HS-5 (cell line): ENCODE results near the gene KSR2.
"Not testable (repeated sequence)": the region's sequence is repeated elsewhere in the genome, so short reads cannot be mapped to it uniquely, and the experiment has no call there.

Source experiments
- DNase-seq: peaks from one replicate; pipeline ENCODE4 v3.0.0-alpha.2; 2012; ENCODE audit warnings: low read depth

KSR2 gene

DNA sequence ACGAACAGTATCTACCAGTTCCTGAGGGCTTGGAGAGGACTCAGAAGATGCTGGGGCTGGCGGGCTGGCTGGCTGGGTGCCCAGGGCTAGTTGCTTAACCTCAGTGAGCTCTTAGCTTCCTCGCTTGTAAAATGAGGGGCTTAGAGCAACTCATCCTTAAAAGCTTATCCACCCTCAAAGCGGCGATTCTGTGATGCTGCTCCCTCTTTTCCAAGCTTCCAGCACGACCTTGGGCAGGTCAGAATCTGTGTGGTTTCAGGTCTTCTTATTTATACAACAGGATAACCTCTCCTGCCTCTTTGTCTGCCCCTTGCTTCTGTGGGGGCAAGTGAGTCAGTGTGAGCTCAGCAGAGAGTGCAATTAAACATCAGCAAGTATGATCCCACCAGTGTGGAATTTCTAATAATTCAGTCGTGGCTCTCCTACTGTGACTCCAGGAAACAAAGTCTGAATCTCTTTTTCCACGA lies 281.8 kb downstream of the KSR2 start:
- no peak for DNase-seq

DNA sequence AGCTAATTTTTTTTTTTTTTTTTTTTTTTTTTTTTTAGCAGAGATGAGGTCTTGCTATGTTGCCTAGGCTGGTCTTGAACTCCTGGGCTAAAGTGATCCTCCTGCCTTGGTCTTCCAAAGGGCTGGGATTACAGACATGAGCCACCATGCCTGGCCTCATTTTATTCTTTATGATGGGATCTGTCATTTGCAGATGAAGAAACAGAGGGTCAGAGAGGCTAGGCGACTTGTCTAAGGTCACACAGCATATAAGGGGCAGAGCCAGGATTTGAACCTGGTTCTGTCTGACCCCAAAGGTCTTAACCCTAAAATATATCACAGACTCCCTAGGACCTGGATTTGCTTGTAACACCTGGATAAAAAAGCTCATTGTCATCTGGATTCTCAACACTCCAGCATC lies 282.6 kb downstream of the KSR2 start:
- no peak for DNase-seq

DNA sequence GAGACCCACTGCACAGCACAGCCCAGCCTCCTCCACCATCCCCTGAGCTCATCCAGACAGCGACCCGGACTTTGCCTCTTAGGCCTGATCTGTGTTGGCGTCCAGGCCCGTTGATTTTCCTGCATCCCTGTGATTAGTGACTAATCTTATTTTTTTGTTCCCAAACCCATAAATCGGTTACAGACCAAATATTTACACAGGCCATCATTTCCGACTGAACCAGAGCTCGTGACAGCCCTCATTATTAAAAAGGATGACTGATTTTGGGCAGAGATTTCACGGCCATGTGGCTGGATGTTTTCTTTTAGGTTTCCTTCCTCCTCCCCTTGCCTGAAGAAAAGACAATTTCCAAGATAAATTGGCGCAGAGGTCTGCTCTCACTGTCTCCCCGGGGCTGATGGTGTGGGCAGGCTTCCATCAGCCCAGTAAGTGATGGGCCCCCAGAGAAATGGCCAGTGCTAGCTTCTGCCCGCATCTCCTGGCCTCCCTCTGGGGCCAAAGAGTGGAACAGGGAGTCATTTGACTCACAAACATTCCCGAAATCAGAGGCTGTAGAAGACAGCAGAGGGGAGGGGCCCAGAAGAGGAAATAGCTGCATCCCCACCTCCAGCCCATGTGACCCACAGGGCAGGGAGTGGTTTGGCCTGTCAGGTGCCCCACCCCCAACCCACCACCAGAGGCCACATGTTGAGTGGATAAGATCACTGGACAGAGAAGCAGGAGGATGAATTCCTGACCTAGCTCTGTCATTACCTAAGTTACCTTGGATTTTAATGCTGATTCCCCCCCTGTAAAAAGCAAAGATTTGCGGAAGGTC lies 283.5 kb downstream of the KSR2 start:
- DNase-seq, result no peak

DNA sequence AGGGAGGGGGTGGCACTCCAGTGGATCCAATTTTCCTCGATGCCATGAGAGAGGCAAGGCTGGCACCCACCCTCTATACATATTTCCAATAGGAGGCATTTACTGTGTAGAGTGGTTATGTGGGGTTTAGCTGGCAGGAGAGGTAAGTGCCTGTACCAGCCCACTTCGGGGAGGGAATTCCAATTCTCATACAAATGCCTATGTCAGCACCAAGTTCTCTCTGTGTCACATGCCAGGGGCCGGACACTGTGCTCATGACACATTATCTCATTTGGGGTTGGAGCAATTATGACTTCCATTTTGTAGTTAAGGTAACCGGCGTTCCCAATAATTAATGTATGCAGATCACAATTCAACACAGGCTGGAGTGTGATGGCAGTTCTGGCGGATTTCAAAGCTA lies 284.3 kb downstream of the KSR2 start:
- no peak for DNase-seq

DNA sequence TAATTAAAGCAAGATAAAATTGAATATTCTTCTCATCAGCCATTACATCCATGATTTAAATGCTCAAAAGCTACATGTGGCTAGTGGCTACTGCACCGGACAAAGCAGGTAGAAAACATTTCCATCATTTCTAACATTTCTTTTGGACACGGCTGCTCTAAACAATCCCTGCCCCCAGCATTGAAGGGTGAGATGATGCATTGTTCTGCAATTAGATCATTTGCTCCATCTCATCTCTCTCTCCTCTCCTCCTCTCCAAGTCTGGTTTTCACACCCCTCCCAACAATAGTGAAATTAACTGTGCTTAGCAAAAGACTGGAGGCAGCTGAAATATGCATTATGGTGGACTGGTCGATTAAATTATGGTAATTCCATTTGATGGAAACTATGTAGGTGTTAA lies 288.5 kb downstream of the KSR2 start:
- no peak for DNase-seq

DNA sequence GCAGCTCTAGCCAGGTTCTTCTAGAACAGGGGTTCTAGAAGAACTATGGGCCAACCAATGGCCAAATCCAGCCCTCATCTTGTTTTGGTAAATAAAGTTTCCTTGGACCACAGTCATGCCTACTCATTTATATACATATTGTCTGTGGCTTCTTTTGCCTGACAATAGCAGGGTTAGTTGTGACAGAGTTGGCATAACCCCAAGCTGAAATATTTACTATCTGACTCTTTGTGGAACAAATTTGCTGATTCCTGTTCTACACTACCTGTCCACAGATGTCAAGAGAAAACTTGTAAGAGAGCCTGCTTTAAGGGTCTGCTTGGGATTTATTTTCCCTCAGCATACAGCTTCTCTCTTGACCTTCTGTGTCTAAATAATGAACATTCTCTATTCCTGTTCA lies 289.0 kb downstream of the KSR2 start:
- DNase-seq, result no peak

DNA sequence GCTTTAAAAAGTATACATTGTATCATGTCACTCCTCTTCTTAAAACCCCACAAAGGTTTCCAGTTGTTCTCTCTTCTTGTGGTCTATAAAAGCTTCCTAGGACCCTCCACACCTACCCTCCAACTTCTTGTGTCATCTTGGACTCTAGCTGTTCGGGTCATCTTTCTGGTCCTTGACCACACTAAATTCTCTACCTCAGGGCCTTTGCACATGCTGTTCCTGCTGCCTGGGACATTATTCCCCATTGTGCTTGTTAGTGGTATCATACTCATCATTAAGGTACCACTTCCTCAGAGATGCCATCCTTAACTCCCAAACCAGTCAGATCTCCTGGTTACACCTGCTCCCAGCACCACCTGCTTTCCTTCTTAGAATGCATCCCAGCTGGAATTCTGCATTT lies 294.0 kb downstream of the KSR2 start:
- DNase-seq, result no peak

DNA sequence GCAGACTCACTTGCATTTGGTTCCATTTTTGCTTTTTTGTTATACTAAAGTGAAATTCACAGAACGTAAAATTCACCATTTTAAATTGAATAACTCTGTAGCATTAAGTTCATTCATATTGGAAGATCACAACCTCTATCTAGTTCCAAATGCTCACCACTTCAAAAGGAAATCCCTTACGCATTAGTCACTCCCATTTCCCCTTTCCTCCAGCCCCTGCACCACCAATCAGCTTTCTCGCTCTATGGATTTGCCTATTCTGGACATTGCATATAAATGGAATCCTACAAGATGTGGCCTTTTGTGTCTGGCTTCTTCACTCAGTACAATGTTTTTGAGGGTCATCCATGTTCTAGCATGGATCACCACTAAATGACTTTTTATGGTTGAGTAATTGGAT lies 294.5 kb downstream of the KSR2 start:
- DNase-seq, result no peak

DNA sequence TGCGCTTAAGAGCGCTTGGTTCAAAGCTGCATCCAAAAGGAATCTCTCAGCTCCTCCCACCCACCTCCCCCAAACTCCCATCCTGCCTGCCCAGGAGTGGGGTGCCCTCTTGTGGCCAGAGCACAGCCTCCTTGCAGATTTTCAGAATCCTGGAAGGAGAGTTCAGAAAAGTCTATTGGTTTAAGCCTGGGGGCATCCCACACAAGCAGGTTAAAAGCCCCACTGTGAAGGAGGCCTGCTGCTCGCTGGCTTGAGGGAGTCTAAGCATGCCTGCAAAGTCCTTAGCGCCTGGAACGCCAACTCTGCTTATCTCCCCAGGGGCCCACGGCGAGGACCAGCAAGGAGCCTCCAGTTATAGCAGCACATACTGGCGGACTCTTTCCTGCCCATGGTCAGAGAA lies 297.1 kb downstream of the KSR2 start:
- DNase-seq, result no peak

DNA sequence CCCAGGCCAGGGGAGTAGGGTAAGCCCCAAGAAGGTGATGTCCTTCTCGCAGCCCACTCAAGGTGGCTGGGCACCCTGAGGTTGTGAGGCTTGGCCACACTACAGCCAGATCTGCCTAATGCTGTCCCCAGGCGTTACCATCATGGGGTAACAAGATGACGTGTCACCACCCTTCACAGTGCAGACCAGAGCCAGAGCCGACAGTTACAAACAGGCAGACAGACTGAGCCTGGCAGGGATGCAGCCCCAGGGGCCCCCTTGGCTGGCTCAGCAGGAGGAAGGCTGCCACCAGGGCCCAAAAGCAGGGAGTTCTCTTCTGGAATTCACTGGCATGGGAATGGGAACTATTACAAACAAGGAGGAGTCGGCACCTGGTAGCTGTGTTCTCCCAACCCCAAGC lies 304.6 kb downstream of the KSR2 start:
- no peak for DNase-seq

DNA sequence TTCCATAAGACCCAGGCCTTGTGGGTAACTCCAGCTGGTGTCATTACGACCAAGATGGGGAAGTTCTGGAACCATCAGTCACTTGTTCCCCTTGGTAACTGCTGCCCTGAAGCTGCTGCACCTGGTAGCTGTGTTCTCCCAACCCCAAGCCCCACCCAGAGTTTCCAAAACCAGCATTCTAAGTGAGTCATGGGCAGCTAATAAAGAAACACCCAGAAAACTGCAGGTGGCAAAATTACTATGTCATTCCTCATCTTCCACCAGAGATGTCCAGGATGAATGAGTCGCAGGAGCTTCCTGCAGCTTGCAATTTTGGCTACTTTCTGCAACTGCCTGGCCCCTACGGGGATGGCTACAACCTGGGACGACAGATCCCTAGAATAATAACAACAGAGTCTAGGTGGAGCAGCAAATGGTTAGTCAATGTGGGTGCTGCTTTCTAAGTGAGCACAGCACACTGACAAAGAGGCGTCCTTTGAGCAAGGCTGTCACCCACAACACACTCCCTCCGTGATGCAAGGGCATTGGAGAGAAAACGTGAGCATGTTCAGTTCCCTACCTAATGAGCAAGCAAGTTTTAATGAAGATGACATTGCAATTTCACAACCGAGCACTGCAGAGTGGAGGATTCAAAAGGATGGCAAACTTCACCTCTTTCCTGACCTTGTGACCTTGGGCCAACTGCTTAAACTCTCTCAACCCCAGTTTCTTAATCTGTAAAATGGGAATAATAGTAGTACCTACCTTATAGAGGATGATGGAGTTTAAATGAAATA lies 306.0 kb downstream of the KSR2 start:
- no peak for DNase-seq

DNA sequence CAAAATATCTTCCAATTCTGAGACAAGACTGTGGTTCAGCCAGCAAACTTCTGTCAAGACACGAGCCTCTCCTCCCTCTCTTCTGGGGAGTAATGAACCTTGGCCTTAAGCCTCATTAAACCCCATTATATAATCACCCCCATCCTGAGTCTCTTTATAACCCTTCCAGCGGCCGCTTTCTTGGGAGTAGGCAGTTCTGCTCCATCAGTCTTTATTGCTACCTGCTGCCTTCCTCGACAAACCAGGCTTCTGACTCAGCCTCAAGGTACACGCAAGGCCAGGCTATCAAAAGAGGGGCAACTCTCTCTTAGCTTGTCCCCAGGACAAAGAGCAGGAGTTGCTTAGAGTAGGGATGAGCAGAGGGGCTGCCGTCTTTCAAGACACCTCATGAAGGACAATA lies 306.6 kb downstream of the KSR2 start:
- no peak for DNase-seq

DNA sequence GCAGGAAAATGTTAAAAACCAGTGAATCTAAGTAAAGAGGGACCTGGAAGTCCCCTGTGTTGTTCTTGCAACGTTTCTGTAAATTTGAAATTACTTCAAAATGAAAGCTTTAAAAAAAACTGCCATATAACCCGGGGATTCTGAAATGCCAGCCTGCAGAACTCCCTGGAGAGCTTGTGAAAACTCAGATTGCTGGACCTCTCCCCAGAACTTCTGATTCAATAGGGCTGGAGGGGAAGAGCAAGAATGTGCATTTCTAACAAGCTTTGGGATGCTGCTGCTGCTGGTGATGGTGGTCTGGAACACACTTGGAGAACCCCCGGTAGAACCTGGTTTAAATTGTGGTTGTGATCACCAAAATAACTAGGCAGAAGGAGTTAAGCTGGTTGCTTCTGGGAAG lies 307.3 kb downstream of the KSR2 start:
- DNase-seq, result no peak

DNA sequence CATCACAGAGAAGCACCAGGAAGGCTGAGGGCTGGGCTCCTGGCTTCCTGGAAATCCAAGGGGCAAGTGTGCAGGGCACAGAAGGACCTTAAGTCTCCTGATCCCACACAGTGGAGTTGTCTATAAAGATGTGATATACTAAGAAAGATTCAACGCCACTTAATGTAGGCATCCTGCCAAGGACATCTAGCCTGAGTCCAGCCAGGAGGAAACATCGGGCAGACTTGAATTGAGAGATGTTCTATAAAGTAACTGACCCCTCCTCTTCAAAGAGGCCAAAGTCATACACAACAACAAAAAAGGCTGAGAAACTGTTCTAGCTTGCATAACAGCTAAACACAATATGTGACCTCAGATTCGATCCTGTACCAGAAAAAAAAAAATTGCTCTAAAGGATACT lies 307.9 kb downstream of the KSR2 start:
- DNase-seq, result no peak

DNA sequence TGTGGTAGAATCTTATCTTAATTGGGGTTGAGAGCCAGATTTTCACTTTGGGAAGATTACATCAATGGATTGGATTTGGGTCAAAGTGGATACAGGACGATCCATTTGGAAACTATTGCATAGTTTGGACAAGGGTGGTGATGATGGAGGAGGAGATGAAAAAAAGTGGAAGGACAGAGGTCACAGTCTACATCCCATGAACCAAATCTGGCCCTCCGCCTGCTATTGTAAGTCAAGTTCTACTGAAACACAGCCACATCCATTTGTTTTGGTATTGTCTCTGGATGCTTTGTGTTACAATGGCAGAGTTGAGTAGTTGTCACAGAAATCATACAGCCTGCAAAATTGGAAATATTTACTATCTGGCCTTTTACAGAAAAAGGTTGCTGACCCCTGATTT lies 310.6 kb downstream of the KSR2 start:
- no peak for DNase-seq

DNA sequence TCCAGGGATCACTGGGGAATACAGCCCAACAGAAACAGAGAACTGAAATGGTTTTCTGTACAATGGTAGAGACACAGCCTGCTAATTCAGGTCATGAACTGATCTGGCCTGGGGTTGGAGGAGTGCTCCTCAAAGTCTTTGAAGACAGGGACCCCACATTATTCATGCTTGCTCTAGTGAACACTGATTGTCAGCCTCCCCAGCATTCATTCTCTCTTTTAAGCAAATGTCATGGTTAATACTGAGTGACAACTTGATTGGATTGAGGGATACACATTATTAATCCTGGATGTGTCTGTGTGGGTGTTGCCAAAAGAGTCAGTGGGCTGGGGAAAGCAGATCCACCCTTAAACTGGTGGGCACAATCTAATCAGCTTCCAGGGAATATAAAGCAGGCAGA lies 319.0 kb downstream of the KSR2 start:
- DNase-seq, result no peak

DNA sequence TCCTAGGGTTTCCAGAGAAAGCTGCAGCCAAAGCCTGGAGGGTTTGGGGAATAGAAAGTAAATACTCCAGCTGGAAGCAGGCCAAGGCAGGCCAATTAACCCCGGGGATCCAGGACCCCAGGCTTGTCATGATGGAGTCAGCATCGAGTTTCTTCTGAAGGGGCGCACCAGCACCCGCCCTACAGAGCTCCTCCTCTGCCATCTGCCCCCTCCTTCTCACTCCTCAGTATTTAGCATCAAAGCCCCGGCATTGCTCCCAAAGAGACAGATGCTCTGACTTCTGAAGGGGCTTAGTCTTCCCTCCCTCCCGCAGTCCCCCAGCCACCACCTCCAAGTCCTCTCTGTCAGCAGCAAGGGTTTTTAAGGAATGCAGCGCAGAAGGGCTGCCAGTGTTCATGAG lies 322.3 kb downstream of the KSR2 start:
- DNase-seq, result no peak

DNA sequence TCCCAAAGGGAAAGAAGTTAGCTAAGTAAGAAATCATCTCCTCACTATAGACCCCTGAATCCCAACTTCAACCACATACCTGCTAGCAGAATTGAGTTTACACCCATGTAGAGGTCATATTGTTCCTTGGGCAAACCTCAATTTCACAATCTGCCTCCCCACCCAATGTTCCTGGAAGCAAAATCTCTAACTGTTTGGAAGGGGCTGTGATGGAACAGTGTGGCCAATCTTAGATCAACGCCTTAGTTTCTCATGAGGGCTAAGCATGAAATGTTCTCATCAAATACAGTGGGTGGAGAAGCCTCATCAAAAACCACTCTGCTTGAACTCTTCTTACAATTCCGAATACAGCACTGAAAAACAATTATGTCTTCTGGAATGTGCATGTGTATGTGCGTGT lies 323.3 kb downstream of the KSR2 start:
- no peak for DNase-seq

DNA sequence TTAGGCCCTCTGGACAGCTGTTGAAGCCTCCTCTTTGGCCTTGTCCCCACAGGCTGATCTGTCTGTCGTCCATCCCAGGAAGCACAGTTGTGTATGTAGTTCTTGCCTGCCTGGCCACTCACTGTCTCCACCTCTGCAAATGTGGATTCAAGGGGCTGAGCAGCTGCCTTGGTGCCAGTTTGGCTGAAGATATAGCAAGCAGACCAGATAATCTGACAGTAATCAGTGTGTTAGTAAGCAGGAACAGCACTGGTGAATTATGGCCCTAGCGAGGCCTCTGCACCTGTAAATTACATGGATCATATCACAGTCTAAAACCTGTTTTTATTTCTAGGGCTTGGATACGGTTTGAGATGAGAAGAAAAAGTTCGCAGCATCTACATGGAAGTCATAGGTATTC lies 324.8 kb downstream of the KSR2 start:
- DNase-seq, result no peak

DNA sequence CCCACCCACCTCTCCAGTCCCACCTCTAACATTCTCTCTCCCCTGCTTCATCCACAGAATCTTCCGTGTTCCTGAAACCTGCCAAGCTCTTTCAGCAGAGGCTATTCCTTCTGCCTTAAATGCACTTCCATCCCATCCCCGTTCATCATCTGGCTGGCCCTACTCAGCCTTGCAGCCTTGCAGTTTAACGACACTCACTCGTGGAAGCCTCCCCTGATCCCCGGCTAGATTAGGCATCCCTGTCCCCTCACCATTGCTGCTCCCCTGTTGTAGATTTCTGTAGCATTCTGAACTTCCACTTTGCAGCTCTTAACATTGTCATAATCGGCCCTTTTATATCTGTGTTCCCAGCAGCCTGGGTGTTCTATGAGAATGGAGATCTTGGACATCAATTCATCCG lies 326.9 kb downstream of the KSR2 start:
- DNase-seq, result no peak

DNA sequence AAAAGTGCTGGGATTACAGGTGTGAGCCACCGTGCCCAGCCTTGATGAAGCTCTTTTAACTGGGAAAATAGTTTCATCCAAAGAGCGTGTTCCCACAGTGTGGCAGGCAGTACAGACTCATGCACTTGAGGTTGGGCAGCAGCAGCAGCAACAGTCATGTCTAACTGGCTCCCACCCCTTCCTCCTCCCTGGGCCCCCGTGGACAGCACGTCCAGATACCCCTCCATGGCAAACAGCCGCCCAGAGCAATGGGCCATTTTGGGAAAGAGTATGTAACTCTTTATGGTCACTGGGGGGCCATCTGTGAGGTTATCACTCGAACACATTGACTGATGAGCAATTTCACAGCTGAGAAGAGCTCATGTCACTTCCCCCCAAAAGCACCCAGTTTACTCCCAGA lies 328.3 kb downstream of the KSR2 start:
- DNase-seq, result no peak

DNA sequence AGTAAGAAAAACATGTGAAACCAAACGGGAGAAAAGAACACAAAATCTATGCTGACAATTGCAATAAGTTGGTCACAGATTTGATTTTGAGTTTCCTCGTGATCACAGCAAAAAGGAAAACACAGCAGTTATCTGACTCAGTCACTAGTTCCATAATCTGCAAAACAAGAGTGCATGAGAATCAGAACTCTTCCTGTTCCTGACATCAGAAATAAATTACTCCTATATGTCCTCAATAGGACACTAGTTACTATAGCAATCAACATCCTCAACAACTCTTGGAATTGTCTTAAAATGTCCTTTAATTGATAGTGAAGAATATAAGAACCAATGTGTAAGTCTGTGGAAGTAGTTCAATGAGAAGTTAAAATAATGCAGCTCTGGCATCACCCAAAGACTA lies 339.3 kb downstream of the KSR2 start:
- no peak for DNase-seq

DNA sequence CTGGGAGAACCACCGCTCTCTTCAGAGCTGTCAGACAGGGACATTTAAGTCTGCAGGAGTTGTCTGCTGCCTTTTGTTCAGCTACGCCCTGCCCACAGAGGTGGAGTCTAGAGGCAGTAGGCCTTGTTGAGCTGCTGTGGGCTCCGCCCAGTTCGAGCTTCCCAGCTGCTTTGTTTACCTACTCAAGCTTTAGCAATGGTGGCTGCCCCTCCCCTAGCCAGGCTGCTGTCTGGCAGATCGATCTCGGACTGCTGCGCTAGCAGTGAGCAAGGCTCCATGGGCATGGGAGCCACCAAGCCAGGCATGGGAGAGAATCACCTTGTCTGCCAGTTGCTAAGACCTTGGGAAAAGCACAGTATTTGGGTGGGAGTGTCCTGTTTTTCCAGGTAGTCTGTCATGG lies 340.1 kb downstream of the KSR2 start:
- not testable (repeated sequence) for DNase-seq

DNA sequence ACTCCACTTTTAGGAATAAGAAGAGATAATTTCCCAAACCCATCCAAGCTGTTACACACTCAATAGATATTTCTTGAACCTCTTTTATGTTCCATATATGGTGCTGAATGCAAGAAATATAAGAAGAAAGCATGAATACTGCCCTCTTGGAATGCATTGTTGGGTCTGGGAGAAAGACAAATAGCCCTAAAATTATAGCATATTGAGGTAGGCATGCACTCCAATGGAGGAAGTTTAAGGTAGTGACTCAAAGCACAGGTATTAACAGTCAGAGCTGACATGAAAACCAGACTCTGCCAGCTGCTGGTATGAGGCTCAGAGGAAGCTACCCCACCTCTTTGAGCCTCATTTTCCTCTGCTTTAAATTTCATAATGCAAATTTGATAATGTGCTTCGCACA lies 346.0 kb downstream of the KSR2 start:
- no peak for DNase-seq
